Measurements from ENCODE around the gene ACP3.

DNA sequence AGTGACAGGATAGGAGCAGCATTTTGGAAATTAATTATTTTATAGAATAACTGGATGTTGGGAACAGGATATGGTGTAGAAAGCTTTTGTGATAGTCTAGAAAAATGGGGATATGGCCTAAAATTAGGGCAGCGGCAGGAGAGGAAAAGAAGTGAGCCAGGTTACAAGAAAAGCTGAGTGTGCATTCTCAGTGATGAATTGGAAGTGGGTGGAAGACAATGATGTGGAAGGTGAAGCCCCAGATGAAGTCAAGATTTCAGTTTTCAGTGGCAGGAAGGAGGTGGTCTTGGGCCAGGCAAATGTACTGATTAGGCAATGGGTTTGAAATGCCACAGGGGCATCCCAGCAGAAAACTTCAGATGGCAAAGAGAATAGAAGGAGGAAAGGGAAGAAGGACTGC is 33.6 kb downstream of the ACP3 start:
- TF ChIP-seq, protein P1, sequence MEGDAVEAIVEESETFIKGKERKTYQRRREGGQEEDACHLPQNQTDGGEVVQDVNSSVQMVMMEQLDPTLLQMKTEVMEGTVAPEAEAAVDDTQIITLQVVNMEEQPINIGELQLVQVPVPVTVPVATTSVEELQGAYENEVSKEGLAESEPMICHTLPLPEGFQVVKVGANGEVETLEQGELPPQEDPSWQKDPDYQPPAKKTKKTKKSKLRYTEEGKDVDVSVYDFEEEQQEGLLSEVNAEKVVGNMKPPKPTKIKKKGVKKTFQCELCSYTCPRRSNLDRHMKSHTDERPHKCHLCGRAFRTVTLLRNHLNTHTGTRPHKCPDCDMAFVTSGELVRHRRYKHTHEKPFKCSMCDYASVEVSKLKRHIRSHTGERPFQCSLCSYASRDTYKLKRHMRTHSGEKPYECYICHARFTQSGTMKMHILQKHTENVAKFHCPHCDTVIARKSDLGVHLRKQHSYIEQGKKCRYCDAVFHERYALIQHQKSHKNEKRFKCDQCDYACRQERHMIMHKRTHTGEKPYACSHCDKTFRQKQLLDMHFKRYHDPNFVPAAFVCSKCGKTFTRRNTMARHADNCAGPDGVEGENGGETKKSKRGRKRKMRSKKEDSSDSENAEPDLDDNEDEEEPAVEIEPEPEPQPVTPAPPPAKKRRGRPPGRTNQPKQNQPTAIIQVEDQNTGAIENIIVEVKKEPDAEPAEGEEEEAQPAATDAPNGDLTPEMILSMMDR (IDR thresholded peaks at IDR 0.05; ENCODE audit: low read length), result no peak
- no peak for TF ChIP-seq EZH2 (IDR thresholded peaks at IDR 0.05; ENCODE audit: borderline replicate concordance, low read length)
